ENCODE results near the gene ISY1.
"Not testable (repeated sequence)": the region's sequence is repeated elsewhere in the genome, so short reads cannot be mapped to it uniquely, and the experiment has no call there.

ISY1 gene

GRCh38 chr3:129119365-129120100 is 41.3 kb downstream of the ISY1 start:
- DNase-seq = no peak

- no peak for DNase-seq
These were observed 42.1 kb downstream of the ISY1 start for GRCh38 chr3:129118745-129119144.

GRCh38 chr3:129117134-129117533 is 43.7 kb downstream of the ISY1 start:
- DNase-seq = no peak

DNA sequence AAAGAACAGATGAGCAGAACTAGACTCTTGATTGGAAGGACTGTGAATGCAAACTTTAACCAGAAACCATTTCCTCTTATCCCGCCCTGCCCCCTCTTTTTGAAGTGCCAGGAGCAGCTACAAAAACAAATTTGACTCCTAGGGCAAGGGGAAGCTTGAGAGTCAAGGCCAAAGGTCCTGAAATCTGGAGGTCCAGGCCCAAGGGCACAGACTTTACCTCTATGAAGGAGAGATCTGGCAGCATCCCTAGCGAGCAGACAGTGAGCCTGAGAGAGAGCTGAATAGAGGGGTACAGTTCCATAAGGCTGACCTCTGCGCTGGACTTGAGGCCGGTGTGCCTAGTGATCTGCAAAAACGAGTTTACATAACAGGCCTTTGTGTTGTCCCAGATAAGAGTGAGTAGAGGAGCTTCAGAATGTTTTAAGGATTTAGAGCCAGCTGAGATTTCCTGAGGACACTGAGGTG is 44.3 kb downstream of the ISY1 start:
- no peak for DNase-seq

- no peak for DNase-seq
These were observed 46.4 kb downstream of the ISY1 start for GRCh38 chr3:129114455-129114854.

GRCh38 chr3:129112308-129113052 is 48.4 kb downstream of the ISY1 start:
- DNase-seq = no peak

DNA sequence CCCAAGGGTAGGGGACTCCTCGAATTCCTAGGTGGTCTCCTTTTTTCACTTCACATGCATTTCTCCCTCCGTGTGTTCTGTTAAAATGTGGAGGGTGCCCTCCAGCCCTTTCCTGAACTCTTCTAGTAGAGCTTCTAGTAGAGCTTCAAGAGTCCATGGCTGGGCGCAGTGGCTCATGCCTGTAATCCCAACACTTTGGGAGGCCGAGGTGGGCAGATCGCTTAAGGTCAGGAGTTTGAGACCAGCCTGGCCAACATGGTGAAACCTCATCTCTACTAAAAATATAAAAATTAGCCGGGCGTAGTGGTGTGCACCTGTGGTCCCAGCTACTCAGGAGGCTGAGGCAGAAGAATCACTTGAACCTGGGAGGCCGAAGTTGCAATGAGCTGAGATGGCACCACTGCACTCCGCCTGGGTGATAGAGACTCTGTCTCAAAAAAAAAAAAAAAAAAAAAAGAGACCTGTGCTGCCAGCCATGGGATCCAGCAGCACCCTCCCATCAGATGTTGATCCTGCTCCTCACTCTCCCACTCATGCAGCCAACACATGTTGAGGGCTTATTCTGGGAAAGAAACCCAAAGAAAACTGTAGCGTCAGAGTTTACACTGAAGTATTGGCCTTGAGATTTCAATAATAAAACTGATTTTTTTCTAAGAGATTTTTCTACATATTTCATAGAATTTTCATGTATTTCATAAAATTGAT is 49.6 kb downstream of the ISY1 start:
- DNase-seq = not testable (repeated sequence)

DNA sequence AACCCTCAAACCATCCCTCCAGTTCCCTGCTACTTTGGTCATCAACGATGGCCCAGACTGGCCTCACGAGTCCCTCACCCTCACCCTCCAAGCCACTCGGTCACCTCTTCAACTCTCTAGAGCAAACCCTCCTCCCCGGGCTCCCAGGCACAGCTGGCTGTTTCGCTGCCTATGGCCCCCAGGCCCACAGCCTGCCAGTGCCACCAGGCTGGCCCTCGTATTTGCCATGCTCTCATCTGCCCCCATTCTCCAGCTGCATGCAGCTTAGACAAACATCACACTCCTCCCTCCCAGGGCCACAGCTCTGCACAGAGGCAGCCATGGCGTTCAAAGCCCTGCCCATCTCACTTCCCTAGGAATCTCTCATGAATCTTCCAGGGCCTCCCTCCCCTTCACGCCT is 53.1 kb downstream of the ISY1 start:
- no peak for DNase-seq

DNA sequence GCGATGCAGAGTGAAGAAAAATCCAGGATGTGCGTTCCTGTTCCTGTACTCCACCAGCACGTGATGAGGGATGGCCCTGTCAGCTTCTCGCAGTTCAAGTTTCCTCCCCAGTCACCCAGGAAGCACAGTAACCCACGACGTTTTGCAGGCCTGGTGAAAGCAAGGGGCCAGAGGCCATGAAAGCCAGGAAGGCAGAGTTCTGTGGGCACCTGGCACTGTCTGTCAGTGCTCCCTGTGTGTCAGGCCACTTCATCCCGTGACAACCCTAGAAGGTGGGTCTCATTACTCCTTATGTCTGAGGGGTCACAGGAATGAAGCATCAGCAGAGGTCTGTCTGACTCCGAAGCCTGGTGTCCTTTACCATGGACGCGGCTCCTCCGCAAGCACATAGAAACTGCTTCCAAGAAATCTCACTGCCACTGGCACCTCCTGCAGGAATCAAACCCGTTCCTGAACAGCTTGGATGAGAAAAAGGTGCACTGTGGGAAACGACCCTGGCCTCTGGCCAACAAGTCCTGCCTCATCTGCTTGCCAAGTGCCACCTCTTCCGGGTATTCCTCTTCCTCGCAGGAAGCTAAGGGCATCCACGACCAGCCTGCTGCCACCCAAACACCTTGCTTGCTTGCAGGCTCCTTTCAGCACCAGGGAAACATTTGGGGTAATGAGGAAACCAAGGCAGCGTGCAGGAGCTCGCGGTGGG is 53.8 kb downstream of the ISY1 start:
- no peak for DNase-seq

DNA sequence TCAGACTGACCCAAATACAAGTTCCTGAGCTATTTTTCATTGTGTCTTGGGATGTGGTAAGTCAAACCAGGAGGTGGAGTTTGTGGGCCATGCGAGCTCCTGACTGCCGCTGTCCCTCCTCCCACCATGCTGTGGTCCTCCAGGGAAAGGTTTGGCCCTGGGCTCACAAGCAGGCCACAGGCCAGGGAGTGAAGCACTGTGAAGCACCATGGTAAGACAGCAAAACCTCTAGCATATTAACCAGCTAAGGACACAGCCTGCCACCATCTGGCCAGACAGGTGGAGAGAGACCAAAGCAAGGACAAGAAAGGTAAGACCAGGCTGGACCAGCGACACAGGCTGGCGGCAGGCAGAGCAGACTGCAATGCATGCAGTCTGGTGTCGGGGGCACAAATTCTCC is 54.5 kb downstream of the ISY1 start:
- no peak for DNase-seq

GRCh38 chr3:129105862-129106261 is 55.0 kb downstream of the ISY1 start:
- DNase-seq = no peak

DNA sequence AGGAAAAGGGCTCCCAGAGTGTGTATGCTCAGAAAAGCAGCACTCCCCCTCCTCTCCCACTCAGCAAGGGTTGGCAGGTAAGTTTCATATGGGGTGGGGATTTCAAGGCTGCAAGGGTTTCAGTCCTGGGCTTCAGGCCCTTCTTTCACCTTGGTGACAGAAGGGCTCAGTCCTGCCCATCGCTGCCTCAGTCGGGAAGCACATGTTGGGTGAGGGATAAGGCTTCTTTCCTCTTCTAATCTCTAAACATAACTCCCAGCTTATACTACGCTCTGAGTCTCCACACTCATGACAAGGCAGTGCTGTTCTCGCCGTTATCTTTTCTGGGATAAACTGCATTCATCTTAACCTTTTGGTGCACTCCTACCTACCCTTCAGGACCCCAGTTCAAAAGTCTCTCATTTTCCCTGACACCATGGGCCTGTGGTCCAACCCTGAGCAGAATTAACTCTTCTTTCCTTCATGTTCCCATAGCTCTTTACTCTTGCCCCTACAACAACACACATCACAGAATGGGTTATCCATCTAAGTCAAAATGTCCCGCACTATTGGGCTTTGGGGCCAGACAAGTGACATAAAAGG is 56.3 kb downstream of the ISY1 start:
- no peak for DNase-seq

- DNase-seq = no peak
These were observed 56.8 kb downstream of the ISY1 start for GRCh38 chr3:129104051-129104450.

- no peak for DNase-seq
These were observed 57.6 kb downstream of the ISY1 start for GRCh38 chr3:129103296-129103695.

- no peak for DNase-seq
These were observed 59.3 kb downstream of the ISY1 start for GRCh38 chr3:129101370-129102138.

GRCh38 chr3:129100274-129100673 is 60.6 kb downstream of the ISY1 start:
- no peak for DNase-seq

GRCh38 chr3:129095285-129095684 is 65.6 kb downstream of the ISY1 start:
- DNase-seq = no peak

GRCh38 chr3:129088312-129088711 is 72.6 kb downstream of the ISY1 start:
- DNase-seq = not testable (repeated sequence)

DNA sequence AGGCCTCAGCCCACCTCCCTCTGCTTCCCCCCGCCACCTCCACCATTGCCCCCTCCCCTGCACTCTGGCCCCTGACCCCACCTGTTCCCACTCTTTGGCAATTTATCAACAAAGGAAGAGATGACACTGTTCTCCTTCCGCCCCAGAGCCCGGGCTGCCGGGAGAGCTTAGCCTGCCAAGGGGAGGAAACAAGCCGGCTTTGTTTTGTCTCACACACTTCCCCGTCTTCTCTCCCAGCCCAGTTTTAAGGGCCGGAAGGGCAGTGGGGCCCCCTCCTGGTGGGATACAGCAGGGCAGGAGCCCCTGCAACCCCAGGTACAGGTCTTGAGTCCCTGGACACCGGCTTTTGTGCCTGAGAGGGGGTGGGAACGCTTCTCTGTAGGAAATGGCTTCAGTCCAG is 73.0 kb downstream of the ISY1 start:
- DNase-seq = not testable (repeated sequence)

DNA sequence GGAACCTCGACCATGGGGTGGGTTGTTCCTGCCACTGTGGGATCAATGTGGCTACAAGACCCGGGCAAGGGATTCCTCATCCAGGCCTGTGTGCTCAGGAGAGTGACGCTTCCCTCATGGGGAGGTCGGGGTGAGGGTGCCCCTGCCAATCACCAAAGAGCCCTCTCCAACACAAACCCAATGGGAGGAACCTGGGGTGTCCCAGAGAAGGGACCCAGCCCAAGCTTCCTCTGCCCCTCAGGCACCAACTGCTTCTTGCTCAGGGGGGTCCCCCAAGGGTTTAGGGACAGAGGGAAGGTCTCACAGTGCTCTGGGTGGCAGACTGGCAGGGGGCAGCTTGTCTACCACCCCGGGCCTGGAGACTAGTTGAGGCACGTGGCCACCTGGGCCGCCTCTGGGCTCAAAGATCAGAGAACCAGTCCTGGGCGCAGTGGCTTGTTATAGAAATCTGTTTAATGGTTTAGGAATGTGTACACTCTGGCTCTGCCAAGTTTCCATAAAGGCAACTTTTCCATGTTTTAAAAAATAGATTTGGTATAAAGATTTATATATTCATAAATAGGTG is 73.6 kb downstream of the ISY1 start:
- DNase-seq = no peak

DNA sequence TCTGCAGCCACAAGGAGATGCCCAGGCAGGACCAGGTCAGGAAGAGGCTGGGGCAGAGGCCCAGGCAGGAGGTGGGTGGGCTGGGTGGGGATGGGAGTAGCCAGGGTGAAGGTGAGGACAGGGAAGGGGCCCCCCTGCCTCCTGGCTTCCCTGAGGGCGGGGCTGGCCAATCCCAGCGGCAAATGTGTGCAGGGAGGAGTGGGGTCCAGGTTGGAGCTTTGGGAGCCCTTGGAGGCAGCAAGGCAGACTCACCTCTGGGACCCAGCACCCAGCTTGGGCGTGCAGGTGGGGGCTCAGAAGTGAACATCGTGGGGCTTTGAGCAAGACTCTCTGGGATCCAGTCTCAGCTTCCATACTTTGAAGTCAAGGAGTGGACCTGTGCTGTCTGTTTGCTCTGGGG is 75.0 kb downstream of the ISY1 start:
- no peak for DNase-seq

All from cortex of kidney (tissue), 1 donor.